ENCODE data around the gene ADAMTSL1.

ADAMTSL1 gene

GRCh38 chr9:18499062-18499461 is 25.1 kb downstream of the ADAMTSL1 start:
- Histone ChIP-seq H3K27me3 (ENCODE audit: insufficient read depth, poor library complexity, severe bottlenecking) (no peaks in the 10 kb centered on the region), H3K4me3 (replicated peaks; ENCODE audit: insufficient read depth, low read length) (no peak overlapping the region), H3K27ac (replicated peaks) (no peak overlapping the region)
- DNase-seq (ENCODE audit: low read depth in 1 of 2, low spot score in 1 of 2), result no peak
- TF ChIP-seq SPI1 (IDR thresholded peaks at IDR 0.05; ENCODE audit: borderline replicate concordance, low read depth) (no peak), POLR2AphosphoS5 (IDR thresholded peaks at IDR 0.05; ENCODE audit: low read depth) (no peak), GABPA (IDR thresholded peaks at IDR 0.05; ENCODE audit: low read depth) (no peak)
- TF ChIP-seq, protein P1, sequence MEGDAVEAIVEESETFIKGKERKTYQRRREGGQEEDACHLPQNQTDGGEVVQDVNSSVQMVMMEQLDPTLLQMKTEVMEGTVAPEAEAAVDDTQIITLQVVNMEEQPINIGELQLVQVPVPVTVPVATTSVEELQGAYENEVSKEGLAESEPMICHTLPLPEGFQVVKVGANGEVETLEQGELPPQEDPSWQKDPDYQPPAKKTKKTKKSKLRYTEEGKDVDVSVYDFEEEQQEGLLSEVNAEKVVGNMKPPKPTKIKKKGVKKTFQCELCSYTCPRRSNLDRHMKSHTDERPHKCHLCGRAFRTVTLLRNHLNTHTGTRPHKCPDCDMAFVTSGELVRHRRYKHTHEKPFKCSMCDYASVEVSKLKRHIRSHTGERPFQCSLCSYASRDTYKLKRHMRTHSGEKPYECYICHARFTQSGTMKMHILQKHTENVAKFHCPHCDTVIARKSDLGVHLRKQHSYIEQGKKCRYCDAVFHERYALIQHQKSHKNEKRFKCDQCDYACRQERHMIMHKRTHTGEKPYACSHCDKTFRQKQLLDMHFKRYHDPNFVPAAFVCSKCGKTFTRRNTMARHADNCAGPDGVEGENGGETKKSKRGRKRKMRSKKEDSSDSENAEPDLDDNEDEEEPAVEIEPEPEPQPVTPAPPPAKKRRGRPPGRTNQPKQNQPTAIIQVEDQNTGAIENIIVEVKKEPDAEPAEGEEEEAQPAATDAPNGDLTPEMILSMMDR (IDR thresholded peaks at IDR 0.05; ENCODE audit: insufficient read depth, low read length), result no peak
- TF ChIP-seq, protein P2, sequence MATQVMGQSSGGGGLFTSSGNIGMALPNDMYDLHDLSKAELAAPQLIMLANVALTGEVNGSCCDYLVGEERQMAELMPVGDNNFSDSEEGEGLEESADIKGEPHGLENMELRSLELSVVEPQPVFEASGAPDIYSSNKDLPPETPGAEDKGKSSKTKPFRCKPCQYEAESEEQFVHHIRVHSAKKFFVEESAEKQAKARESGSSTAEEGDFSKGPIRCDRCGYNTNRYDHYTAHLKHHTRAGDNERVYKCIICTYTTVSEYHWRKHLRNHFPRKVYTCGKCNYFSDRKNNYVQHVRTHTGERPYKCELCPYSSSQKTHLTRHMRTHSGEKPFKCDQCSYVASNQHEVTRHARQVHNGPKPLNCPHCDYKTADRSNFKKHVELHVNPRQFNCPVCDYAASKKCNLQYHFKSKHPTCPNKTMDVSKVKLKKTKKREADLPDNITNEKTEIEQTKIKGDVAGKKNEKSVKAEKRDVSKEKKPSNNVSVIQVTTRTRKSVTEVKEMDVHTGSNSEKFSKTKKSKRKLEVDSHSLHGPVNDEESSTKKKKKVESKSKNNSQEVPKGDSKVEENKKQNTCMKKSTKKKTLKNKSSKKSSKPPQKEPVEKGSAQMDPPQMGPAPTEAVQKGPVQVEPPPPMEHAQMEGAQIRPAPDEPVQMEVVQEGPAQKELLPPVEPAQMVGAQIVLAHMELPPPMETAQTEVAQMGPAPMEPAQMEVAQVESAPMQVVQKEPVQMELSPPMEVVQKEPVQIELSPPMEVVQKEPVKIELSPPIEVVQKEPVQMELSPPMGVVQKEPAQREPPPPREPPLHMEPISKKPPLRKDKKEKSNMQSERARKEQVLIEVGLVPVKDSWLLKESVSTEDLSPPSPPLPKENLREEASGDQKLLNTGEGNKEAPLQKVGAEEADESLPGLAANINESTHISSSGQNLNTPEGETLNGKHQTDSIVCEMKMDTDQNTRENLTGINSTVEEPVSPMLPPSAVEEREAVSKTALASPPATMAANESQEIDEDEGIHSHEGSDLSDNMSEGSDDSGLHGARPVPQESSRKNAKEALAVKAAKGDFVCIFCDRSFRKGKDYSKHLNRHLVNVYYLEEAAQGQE (IDR thresholded peaks at IDR 0.05; ENCODE audit: insufficient replicate concordance, low read depth), result no peak

DNA sequence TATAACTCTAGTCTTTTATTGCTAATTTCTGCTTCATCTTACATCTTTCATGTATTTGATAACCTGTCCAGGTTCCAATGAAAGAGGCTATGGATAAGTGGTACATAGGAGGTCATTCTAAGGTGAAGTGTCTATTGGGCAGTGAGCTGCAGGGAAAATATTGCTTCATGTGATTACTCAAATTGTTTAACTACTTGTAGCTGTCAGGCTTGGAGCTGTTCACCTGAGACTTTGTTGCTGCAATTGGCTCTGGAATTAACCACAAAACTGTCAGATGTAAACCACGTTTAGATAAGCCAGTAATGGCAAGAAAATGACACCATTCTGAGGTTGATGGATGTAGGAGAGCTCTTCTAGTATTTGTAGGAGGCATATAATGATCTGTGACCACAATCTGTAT is 26.0 kb downstream of the ADAMTSL1 start:
- DNase-seq (ENCODE audit: low read depth in 1 of 2, low spot score in 1 of 2), result no peak
- no peaks in the 10 kb centered on the region for H3K27me3 ChIP-seq (ENCODE audit: insufficient read depth, poor library complexity, severe bottlenecking)
- no peak overlapping the region for H3K4me3 ChIP-seq (replicated peaks; ENCODE audit: insufficient read depth, low read length)
- no peak overlapping the region for H3K27ac ChIP-seq (replicated peaks)
- TF ChIP-seq POLR2AphosphoS5 (IDR thresholded peaks at IDR 0.05; ENCODE audit: low read depth) (no peak), SPI1 (IDR thresholded peaks at IDR 0.05; ENCODE audit: borderline replicate concordance, low read depth) (no peak), GABPA (IDR thresholded peaks at IDR 0.05; ENCODE audit: low read depth) (no peak)
- TF ChIP-seq, protein P1 (IDR thresholded peaks at IDR 0.05; ENCODE audit: insufficient read depth, low read length), result no peak
- TF ChIP-seq, protein P2 (IDR thresholded peaks at IDR 0.05; ENCODE audit: insufficient replicate concordance, low read depth), result no peak

GRCh38 chr9:18500451-18500850 is 26.5 kb downstream of the ADAMTSL1 start:
- no peak for DNase-seq (ENCODE audit: low read depth in 1 of 2, low spot score in 1 of 2)
- Histone ChIP-seq H3K27me3 (ENCODE audit: insufficient read depth, poor library complexity, severe bottlenecking) (no peaks in the 10 kb centered on the region), H3K4me3 (replicated peaks; ENCODE audit: insufficient read depth, low read length) (no peak overlapping the region), H3K27ac (replicated peaks) (no peak overlapping the region)
- TF ChIP-seq, protein P2 (IDR thresholded peaks at IDR 0.05; ENCODE audit: insufficient replicate concordance, low read depth), result no peak
- TF ChIP-seq, protein P1 (IDR thresholded peaks at IDR 0.05; ENCODE audit: insufficient read depth, low read length), result no peak
- no peak for TF ChIP-seq GABPA (IDR thresholded peaks at IDR 0.05; ENCODE audit: low read depth)
- TF ChIP-seq SPI1 (IDR thresholded peaks at IDR 0.05; ENCODE audit: borderline replicate concordance, low read depth), result no peak
- no peak for TF ChIP-seq POLR2AphosphoS5 (IDR thresholded peaks at IDR 0.05; ENCODE audit: low read depth)

Data from HL-60 (cell line).